Measurements from ENCODE around the gene PHYKPL.
"Not testable (repeated sequence)": the region's sequence is repeated elsewhere in the genome, so short reads cannot be mapped to it uniquely, and the experiment has no call there.

PHYKPL gene

DNA sequence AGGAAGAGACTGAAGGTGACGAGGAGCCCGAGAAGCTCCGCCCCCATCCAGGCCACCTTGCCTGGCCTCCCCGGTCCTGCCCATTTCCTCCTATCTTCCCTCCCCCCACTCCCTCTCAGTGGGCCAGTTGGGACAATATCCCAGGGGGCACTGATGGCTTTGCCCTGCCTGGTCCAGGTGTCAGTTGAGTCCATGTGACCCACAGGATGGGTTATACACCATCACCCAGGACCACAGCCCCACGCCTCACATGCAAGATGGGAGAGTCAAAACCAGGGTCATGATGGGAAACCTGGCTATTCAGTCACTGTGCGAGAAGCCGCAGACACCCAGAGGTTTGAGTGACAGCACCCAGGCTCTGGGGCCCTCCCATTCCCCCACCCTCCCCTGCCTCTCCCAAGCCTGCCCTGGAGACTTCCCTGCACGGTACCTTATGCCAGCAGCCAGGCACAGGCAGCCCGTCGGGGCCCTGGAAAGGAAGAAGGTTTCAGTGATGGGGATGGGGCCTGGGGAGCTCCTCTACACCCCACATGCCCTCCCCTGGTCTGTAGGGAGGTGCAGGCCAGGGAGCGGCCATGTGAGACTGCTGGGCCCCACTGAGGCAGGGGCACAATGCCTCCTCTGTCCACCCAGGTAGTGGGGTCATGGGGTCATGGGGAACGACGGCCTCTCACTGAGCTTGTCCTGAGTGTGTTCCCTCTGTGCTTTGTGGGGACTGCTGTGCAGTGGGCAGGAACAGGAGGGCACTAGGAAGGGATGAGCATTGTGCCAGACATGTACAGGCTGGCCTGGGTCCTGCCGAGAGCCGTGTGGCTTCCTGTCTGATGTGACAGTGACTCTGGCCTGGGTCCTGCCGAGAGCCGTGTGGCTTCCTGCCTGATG lies 6.3 kb upstream of the PHYKPL start:
- DNase-seq: no peak

DNA sequence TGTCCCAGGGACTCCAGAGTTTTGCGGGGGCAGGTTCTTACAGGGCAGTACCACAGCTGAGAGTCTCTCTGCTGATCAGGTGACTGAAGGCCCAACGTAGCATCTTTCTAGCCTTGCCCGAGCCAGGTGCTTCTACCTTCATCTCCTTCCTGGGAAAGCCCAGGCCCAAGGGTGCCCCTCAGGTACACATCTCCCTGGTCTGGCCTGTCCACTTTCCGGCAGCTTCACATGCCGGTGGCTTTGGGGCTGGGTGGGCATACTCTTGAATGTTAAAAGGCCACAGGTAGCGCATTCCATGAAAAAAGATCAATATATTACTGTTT lies 5.7 kb upstream of the PHYKPL start:
- no peak for DNase-seq

DNA sequence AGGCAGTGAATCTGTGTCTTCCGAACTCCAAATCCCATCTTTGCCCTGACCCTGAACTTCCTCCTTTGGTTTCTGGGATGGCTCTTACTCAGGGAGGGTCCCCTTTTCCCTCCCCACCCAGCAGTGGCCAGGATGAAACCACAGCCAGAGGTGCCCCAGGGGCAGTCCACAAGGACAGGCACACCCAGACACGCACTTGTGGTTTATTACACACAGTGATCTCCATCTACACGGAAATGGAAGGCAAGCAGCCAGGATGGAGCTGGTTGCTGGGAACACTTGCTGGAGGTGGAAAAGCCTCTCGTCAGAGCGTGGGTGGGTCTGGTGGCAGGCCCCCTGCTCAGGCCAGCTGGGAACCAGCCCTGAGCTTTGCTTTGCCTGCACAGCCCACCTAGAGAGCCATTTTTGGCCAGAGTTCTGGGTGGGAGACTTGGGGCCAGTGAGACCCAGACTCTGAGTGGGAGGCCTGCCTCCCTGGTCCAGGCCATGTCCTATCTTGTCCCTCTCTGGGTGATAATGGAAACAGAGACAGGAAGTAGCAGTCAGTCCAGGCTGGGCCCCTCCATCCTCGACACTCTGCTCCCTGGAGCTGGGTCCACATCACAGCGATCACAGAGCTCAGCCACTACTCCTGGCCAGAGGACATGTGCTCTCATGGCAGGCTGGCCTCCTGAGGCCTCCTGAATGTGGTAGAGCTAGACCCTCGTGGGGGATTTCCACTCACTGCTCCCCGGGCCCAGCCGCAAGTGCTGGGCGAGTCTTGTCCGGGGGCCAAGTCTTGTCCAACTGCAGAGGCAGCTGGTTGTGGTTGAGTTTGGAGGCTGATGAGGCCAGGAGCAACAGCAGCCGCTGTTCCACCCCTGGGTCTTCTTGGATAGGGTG lies 5.1 kb upstream of the PHYKPL start:
- no peak for DNase-seq

DNA sequence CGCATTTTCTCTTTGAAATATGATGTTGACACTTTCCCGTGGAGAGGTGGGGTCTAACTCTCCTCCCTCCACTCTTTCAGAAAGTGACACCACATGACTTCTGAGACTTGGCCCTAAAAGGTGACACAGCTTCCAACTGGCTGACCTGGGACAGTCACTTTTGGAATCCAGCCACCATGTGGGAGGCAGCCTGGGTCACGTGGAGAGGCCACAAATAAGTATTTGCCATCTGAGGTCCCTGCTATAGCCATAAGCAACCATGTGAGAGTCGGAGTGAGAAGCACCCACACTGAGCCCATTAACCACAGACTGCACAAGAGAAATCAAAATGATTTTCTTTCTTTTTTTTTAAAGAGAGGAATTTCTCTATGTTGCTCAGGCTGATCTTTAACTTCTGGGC lies 4.1 kb upstream of the PHYKPL start:
- DNase-seq: no peak

DNA sequence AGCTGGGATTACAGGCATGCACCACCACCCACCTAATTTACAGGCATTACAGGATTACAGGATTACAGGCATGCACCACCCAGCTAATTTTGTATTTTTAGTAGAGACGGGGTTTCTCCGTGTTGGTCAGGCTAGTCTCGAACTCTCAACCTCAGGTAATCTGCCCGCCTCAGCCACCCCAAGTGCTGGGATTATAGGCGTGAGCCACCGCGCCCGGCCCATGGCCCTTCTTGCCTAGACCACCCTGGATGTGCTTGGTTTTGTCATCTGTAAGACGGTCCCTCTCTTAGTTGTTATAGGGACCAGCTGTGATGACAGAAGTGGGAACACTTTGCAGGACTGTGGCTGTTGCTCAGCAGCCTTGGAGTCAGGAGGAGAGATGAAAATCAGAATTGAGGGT lies 3.5 kb upstream of the PHYKPL start:
- DNase-seq: no peak

DNA sequence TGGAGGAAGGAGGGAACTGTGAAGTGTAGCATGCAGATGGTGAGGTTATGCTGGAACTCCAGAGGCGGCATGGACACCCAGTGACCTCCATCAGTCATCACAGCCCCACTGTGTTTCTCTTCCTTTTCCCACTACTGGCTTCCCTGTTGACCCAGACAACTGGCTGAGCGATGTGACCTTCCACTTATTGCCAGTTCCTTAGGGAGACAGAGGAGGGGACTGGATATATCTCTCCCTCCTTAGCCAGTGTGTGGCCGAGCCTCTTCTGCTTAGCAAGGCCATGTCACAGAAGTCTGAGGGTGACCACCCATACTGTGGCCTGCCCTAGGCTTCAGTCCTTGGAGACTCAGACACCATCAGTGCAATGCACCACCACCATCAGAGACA lies 3.0 kb upstream of the PHYKPL start:
- no peak for DNase-seq

DNA sequence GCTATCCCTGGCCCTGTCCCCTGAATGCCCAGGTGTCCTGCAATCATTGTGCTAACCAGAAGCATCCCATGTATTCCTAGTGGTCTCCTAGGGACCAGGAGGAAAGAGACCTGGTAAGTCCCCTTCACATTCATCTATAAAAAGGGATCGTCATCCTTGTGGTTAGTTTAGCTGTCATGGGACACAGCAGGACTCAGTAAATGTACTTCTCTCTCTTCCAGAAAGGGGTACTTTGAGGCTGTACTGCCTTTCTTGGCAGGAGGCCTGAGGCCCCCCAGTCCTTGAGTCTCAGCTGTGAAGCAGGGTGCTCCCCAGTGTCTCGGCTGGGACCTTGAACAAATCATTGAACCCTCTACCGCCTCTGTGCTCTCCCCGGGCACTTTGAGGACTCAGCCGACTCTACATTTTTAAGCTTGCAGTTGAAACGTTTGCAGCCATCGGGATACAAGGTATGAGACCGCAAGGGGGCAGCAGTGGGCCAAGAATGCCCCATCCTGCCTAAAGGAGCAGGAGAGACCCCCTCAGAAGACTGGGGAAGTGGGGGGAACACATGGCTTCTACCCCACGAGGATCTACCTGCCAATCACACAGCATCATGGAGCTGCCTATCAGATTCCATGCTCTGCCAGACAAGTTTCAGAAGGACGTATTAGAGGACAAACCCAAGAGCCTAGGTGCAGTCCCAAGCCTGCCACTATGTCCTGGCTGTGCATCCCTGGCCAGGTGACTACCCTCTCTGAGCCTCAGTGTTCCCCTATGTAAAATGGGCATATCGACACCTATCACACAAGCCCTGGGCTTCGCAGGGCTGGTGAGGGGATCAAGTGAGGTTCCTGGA lies 2.4 kb upstream of the PHYKPL start:
- no peak for DNase-seq

DNA sequence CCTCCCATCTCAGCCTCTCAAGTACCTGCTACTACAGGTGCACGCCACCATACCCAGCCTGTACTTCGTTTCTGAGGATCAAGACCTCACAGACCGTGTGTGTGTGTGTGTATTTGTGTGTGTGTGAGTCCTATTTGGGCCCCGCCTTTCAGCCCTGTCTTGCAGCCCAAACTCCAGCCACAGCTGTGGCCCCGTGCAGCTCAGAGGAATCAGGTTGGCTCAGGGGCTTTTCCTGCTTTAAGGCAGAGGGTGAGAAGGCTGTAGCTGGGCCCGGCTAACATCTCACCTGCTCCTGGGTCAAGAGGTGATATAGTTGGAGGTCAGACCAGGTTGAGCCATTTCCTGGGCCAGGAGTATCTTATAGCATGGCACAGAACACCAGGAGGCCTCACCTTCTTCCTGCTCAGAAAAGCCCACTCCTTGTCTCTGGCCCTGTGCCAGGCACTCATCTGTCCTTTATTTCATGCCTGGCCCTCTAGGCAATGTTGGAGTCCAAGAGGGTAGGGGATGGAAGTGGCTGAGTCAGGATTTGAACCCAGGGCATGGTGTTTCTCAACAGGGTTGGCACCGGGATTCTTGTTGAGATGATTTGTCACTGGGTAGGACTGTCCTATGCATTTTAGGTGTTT lies 1.6 kb upstream of the PHYKPL start:
- no peak for DNase-seq

DNA sequence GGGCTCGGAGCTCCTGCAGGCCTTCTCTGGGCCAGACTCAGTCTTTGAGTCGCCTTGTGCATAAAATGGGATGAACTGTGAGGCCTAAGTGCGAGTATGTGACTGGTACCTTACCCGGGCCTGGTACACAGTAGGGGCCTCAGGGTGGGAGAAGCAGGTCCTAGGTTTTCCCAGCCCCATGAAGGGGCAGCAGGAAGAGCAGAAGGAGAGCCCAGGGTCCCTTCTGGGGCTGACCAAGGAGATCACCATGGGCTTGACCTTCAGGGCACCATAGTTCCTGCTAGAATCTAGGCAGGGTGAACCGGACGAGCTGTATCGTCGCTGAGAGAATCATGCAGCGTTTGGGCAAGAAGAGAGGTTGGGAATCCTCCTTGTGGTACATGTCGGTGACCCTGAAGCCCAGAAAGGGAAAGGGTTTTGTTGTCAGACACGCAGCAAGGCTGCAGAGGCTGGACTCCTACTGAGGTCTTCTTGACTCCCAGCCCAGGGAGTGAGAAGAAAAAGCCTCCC lies 373 bp upstream of the PHYKPL start:
- no peak for DNase-seq

DNA sequence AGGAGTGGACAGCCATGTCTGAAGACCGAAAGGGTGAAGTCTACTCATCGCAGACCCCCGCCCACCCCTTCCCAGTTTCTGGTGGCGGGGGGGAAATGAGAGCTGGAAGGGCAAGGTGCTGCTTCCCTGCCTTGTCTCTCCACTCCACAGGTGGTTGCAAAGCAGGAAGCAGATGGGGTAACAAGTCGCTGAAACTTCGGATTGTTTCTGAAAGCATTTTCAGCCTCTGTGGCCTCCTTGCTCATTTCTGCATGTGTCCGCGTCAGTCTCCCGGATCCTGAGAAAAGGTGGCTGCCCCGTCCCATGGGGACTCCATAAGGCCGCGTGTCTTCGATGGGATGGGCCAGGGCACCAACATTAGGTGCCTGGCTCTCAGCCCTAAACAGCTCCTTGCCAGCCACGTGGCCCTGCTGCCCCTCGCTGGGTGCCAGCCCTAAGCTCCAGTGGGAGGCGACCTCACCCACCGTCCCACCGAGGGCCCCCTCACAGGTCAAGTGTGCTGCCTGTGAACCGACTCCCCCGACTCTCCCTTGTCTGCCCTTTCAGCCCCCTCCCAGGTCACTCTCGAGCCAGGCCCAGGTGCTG lies 971 bp downstream of the PHYKPL start:
- DNase-seq: no peak

DNA sequence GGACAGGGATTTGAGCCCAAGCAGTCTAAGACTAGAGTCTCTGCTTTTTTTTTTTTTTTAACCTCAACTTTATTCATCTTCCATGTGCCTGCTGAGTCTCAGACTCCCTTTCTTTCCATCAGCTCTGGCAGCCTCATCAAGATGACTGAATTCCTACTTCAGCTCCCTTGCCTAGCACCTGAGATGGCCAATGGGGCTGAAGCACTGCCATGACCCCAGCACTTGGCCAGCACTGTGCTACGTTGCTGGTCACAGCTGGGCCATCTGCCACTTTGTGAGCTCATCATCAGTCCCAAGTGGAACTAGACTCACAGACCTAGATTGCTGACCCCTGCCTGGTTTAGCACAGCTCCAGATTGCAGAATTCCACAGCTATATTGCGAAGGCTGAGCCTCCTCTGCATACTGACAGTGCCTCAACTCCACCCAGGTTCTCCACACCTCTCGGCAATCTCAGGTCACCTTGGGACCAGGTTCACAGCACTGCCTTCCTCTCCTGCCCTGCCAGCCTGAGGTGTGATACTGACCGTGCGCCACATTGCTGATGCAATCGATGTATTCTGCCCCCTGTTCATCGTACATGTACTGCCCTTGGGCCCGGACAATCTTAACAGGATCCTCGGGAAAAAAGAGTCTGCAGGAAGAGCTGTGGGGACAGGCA lies 1.6 kb downstream of the PHYKPL start:
- no peak for DNase-seq

DNA sequence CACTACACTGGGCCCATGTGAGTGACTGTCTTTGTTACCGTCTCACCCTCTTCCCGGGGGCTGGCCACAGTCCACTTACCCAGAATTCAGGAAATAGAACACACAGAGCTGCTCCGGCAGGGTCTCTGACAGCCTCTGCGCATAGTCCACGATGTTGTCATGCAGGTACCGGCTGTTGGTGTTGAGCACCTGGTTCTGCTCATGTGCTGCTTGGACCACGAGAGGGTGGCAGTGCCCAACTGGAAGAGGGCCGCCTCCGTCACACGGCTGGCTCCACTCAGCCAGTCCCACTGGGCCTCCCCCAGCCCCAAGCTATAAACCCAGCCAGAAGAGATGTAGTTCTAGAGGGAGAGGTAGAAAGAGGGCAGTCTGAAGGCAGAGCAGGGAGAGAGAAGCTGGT lies 2.7 kb downstream of the PHYKPL start:
- DNase-seq: no peak

DNA sequence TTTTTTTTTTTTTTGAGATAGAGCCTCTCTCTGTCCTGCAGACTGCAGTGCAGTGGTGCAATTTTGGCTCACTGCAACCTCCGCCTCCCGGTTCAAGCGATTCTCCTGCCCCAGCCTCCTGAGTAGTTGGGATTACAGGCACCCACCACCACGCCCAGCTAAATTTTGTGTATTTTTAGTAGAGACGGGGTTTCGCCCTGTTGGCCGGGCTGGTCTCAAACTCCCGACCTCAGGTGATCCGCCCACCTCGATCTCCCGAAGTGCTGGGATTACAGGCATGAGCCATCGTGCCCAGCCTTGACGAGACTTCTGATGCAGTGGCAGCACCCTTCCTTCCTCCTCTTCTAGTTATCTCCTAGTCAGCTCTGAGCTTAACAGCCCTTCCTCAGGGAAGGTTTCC lies 3.5 kb downstream of the PHYKPL start:
- DNase-seq: not testable (repeated sequence)

DNA sequence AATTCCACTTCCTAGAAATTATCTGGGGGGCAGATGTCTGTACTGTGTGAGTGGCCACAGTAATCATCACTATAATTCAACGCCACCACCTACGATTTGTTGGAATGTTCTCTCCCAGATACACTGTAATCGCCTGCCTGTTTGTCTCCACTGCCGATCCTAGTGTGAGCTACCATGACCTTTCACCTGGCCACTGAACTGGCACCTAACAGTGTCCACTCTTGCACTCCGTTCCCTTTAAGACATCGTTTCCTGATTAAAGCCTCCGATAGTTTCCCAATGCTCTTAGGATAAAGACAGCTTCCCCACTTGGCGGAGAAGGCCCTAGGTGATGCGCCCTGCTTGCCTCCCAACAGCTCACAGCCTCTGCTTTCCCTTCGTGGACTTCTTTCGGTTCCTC lies 4.0 kb downstream of the PHYKPL start:
- DNase-seq: no peak

DNA sequence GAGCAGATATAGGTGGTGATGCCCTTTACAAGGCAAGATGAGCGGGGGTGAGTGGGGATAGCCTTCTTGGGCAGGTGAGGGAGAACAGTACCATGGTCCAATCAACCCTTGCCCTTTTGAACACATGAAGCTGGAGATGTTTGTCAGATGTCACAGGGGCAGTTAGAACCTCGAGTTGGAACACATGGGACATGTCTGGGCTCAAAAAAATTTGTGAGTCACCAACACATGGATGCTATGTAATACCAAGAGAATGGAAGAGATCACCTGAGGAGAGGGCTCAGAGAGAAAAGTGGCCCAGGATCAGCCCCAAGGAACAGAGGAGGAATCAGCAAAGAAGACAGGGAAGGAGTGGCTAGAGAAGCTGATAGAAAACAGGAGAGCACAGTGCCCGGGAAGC lies 4.7 kb downstream of the PHYKPL start:
- DNase-seq: no peak

DNA sequence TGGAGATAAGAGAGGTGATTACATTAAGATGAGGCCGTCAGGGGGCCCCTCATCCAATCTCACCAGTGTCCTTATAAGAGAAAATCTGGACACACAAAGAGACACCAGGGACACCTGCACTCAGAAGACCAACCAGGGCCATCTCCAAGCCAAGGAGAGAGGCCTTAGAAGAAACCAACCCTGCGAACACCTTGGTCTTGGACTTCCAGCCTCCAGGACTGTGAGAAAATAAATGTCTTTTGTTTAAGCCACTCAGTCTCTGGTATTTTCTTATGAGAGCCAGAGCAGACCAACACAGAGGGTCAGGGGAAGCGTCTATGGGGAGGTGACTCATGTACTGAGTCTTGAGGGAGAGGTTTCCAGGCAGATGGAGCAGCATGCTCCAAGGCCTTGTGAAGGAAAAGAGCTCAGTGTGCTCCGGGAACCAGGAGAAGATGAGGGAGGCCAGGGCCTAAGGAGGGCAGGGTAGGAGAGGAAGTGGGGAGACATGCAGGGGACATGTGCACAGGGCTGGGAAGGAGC lies 5.4 kb downstream of the PHYKPL start:
- DNase-seq: no peak

DNA sequence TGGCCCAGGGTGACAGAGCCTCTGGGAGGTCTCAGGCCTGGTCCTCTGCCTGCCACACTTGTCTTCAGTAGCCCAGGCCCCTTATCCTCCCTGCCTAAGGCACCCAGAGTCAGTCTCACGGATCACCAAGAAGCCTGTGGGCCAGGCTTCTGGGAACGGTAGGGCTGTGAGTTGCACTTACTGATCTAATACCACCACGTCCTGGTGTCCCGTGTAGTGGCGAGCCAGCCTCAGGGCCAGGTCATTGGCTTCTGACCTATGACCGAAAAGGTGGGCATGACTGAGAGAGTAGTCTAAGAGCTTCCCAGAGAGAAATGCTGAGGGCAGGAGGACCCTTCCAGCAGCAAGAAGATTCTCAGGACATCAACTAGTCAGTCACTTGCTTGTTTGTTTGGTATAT lies 7.4 kb downstream of the PHYKPL start:
- DNase-seq: no peak

DNA sequence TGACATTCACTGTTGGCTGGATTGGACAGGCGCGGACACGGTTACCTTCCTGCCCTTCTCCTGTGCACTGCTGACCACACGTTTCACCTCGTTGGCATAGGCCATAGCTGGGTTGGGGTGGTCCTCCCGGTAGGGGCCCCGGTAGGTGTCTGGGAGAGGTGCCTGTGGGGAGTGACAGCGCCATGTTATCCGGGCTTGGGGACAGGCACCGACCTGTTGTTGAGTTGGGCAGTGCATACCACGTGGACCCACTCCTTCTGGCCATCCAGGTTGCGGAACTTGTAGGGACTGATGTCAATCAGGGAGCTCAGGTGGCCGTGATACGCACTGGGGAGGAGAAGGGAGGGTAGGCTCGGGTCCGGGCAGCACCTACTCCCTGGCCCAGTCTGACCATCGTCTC lies 8.2 kb downstream of the PHYKPL start:
- DNase-seq: no peak

DNA sequence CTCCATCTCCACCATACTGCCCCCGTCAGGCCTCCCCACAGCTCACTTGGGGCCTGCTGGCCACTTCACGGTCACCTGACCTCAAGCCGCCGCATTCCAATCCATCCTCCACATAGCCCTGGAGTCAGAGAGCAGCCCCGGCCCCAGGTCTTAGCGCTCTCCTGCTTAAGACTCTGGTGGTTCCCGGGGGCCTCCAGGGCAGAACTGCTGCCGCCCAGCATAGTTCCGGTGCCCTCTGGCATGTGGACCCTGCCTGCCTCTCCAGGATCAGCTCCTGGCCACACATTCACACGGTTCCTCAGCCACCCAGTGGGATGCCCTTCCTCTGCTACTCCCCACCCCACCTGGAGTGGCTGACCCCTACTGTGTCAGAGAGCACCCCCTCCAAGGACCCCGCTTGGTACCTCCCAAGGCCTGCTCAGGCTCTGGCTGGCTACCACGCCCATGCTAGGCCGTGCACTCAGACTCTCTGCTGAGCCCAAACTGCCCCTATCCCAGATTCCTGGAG lies 8.7 kb downstream of the PHYKPL start:
- DNase-seq: no peak

DNA sequence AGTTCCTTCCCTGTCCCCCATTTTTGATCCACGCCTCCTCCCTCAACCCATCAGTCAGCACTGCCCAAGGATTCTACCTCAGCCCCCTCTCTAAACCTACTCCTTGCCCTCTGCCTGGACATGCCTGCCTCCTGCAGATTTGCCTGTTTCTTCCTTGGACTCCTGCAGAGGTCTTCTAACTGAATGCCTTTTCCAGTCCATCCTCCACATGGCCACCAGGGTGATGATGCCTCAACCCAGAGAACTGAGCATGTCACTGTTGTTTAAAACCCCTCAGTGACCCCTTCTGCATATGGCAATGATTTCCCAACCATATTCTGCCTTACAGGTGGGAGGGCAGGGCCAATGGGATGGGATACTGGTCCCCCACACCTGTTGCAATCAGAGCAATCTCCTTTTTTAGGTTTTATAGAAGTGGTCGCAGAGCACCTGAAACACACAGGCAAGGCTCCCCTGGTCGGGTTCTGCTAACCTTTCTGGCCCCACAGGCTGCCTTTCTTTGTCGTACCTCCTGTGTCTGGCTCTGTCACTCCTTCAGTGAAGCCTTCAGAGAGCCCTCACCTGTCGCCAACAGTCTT lies 9.3 kb downstream of the PHYKPL start:
- no peak for DNase-seq

DNA sequence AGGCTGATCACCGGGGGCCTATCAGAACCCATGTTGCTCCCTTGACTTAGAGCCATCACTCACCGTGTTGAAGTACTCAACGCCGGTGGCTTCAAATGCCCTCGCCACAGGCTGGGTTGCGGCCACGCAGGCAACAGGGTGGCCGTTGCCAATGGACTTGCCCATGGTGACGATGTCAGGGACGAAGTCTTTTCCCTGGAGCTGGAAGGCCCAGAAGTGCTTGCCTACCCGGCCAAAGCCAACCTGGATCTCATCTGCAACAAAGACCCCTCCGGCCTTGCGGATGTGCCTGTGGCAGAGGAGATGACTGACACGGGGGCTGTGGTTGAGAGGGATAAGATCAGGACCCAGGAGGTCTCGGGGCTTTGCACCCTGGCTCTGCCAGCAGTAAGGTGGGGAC lies 10.3 kb downstream of the PHYKPL start:
- DNase-seq: no peak
